Adipocyte (in vitro differentiated cells): ENCODE results near the gene STEAP1B.
"Not testable (repeated sequence)": the region's sequence is repeated elsewhere in the genome, so short reads cannot be mapped to it uniquely, and the experiment has no call there.

Source experiments
- DNase-seq: peaks from one replicate; pipeline ENCODE4 v3.0.0-alpha.2; 2015; ENCODE audit warnings: low read depth
- H3K27me3 ChIP-seq: replicated peaks from 2 replicates; pipeline ENCODE4 v1.7.0; 2013; ENCODE audit warnings: mild to moderate bottlenecking, low read length, moderate library complexity; ENCODE audit not compliant: control insufficient read depth, insufficient read depth
- H3K36me3 ChIP-seq: 2 replicates; pipeline ENCODE4 v1.7.0; 2013; ENCODE audit warnings: low read length, mild to moderate bottlenecking, moderate library complexity; ENCODE audit not compliant: control insufficient read depth, insufficient read depth, severe bottlenecking
- H3K4me1 ChIP-seq: 2 replicates; pipeline ENCODE4 v1.7.0; 2013; ENCODE audit warnings: mild to moderate bottlenecking, low read length, moderate library complexity; ENCODE audit not compliant: control insufficient read depth, insufficient read depth
- H3K4me3 ChIP-seq: 2 replicates; pipeline ENCODE4 v1.7.0; 2013; ENCODE audit warnings: mild to moderate bottlenecking, low read length, moderate library complexity
- H3K9ac ChIP-seq: 2 replicates; pipeline ENCODE4 v1.7.0; 2013; ENCODE audit warnings: mild to moderate bottlenecking, low read length, moderate library complexity
- H3K9me3 ChIP-seq: 2 replicates; pipeline ENCODE4 v1.7.0; 2013; ENCODE audit warnings: mild to moderate bottlenecking, low read length, moderate library complexity; ENCODE audit not compliant: control insufficient read depth

Gene STEAP1B

DNA sequence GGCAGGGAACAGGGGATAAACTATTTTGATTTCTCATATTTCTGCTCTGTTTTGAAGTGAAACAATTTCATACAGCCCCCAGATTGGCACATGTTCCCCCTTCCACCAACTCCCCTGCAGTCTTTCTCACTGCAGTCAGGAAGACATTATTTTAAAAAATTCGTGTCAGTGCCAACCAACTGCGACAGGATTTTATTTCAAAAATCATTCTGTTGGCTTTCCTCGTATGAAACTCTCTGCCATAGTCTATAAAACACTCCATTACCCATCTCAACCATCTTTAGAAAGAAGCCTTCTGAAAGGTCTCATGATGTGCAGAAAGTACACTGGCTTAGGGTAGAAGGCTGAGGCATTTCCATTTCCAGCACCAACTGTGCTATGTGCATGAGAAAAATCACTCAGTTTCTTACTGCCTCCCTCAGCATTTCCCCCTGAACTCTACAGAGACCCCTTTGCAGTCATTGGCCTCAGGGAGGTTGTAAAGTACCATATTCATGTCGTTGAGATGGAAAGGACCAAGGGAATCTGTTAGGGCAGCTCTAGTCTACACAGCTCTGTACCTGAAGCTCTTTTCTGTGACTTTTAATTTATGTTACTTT is 46.9 kb downstream of the STEAP1B start:
- peak overlapping the region; percentile 27 for H3K9ac ChIP-seq
- H3K27me3 ChIP-seq = no peaks in the 10 kb centered on the region
- DNase-seq = no peak
- no peaks in the 10 kb centered on the region for H3K36me3 ChIP-seq
- H3K9me3 ChIP-seq = no peaks in the 10 kb centered on the region
- H3K4me3 ChIP-seq = no peak overlapping the region
- peaks cover 6% of the 10 kb centered on the region for H3K4me1 ChIP-seq

DNA sequence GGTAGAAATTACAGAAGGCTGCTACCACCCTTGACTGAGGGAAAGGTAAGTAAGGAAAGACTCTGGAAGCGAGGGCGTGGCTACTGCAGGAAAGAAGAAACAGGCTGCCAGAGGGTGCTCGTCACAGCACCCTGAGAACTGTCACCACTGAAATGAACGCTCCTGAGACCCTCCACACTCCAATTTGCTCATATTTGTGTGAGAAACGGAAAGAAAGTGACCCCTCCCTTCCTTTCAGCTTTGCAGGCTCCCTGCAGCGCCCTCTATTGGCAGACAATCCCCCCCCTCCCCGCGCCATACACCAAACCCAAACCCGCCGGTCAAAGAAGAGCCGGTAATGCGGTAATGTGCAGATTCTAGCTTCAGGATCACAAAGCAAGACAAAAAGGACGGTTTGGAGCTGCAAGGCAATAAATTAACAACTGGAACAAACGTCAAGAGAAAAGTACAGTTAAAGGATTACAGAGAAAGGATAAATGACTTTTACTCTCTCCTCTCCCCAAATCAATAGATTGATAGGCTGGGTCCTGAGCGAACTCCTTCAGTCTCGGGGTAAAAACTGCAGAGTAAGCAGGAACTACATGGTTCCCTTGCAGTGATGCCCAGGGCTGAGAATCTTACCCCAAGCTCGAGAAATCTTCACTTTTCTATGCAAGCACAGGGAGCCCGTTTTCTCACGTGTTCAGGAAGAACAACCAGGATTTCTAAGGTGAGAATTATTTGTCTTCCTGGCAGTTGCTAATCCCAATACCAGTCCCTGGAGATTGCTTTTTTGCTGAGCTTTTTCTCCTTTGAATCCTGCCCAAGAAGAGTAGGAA is 47.6 kb downstream of the STEAP1B start:
- H3K4me3 ChIP-seq = peak overlapping the region; percentile 70
- H3K36me3 ChIP-seq = no peaks in the 10 kb centered on the region
- H3K27me3 ChIP-seq = no peaks in the 10 kb centered on the region
- no peaks in the 10 kb centered on the region for H3K9me3 ChIP-seq
- peak; percentile 48 for DNase-seq
- peak overlapping the region; percentile 27 for H3K9ac ChIP-seq
- peaks cover 6% of the 10 kb centered on the region for H3K4me1 ChIP-seq

DNA sequence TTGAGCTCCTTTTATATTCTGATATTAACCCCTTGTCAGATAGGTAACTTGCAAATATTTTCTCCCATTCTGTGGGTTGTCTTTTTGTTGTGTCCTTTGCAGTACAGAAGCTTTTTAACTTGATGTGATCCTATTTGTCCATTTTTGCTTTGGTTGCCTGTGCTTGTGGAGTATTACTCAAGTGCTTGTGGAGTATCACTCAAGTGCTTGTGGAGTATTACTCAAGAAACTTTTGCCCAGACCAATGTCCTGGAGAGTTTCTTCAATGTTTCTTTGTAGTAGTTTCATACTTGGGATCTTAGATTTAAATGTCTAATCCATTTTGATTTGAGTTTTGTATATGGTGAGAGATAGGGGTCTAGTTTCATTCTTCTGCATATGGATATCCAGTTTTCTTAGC is 50.0 kb downstream of the STEAP1B start:
- H3K27me3 ChIP-seq, H3K9me3 ChIP-seq, H3K4me1 ChIP-seq, H3K4me3 ChIP-seq, H3K9ac ChIP-seq, DNase-seq, H3K36me3 ChIP-seq: not testable (repeated sequence)

DNA sequence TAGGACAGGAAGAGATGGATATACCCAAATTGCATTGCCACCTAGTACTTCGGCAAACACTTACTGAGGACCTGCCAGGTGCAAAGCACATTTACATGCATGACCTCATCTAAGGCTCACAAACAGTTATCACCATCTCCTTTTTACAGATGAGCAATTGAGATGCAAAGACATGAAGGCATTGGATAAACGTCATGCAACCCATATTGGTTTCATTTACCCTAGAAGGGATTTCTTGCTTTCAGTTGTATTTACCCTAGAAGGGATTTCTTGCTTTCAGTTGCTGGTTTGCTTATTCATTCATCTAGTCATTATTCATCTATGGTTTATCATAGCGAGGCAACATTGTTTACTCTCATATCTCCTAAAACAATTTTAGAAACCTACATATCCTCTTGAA is 52.2 kb downstream of the STEAP1B start:
- Histone ChIP-seq H3K4me1 (peaks cover 5% of the 10 kb centered on the region), H3K9me3 (no peaks in the 10 kb centered on the region), H3K36me3 (no peaks in the 10 kb centered on the region), H3K9ac (no peak overlapping the region), H3K4me3 (no peak overlapping the region), H3K27me3 (no peaks in the 10 kb centered on the region)
- no peak for DNase-seq

DNA sequence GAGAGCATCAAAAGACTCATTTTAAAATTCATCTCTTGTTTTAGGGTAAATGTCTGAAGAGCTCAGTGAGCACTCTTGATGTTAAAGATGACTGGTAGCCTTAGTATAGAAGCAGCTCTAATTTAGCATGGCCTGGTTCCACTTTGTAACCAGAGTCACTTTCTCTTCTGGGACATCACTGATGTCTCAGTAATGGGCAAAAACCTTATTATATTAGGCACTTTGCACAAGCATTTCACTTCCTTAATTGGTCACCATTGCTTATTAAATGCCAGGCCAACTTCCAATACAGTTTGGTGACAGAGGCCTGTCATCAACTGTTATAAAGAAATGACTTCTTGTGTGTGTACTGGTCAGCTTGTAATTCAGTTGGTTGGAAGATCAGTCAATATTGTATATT is 53.0 kb downstream of the STEAP1B start:
- H3K36me3 ChIP-seq = no peaks in the 10 kb centered on the region
- no peak overlapping the region for H3K9ac ChIP-seq
- DNase-seq = no peak
- no peak overlapping the region for H3K4me3 ChIP-seq
- no peaks in the 10 kb centered on the region for H3K9me3 ChIP-seq
- no peaks in the 10 kb centered on the region for H3K4me1 ChIP-seq
- no peaks in the 10 kb centered on the region for H3K27me3 ChIP-seq

DNA sequence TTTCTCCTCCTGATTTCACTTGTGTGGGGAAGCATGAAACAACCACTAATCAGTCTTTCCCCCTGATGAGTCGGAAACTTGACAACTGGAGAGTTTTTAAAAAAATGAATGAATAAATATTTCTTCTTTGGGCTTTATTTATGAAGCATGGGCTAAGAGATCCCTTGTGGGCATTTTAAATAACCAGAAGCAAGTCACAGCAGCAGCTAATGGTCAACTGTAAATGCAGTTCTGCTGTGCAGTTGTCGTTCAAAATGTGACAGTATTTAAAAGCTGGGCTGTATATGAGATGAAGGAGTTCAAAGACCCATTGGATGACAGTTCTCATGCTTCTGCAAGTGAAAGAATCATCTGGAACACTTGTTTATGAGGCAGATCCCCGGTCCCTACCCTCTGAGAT is 54.1 kb downstream of the STEAP1B start:
- H3K36me3 ChIP-seq = no peaks in the 10 kb centered on the region
- H3K9ac ChIP-seq = no peak overlapping the region
- no peaks in the 10 kb centered on the region for H3K27me3 ChIP-seq
- H3K9me3 ChIP-seq = no peaks in the 10 kb centered on the region
- no peak overlapping the region for H3K4me3 ChIP-seq
- DNase-seq = no peak
- H3K4me1 ChIP-seq = no peaks in the 10 kb centered on the region

DNA sequence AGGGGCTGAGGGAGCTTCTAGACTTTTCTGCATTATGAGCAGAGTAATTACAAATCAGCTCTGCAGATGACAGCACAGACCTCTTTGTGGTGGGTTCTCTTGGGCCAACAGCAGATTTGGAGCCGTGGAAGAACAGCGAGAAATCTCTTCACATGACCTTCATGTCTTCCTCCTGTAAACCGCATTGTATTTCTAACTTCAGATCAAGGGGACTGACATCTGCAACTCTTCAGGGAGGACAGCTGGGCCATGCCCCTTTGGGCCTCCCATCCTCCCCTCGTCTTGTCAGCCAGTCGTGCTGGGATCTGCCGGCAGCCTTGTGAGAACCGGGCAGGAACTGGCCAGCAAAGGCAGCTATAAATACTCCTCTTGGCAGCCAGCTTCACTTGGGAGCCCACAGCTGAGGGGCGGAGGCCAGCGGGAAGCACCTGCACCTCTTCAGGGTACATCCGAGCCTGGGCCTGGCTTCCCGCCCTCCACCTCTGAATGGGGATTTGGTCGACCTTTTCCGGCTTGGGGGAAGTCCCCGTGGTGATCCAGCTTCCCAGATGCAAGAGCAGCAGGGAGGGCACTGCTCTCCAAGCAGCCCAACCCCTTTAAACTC is 54.7 kb downstream of the STEAP1B start:
- H3K4me1 ChIP-seq = no peaks in the 10 kb centered on the region
- no peak for DNase-seq

DNA sequence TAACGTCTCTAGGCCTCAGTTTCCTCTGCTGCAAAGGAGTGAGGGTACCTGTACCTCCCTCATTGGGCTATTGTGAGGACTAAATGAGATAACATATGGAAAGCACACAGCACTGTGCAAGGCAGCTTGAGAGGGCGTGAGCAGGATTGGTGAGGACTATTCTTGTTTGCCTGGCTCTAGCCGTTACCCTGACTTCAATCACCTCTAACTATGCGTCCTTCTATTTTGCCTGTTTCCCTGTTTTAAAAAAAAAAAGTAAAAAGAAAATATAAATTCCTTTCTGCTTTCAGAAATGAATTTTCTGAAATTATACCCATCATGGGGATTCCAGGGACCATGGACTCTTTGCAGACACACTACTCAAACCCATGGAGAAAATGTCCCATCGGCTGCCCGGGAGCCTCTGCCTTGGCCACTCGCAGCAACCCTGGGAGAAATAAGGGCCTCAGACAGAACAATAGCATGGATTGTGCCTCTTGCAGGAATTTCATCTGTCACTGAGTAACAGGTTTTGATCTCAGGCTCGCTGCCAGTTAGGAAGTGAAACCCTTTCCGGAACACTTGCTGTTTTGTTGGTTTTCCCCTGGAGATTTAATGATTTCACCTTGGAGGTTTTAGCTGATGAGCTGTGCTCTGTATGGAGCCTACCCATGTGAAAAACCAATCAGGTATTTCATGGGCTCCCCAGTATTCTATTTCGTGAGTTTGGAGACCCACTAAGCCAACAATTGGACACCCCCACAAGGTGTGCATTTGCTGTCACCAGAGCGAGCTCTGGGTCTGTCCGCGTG is 55.6 kb downstream of the STEAP1B start:
- H3K36me3 ChIP-seq = no peaks in the 10 kb centered on the region
- no peak overlapping the region for H3K9ac ChIP-seq
- no peak for DNase-seq
- H3K4me3 ChIP-seq = no peak overlapping the region
- peaks cover 3% of the 10 kb centered on the region for H3K9me3 ChIP-seq
- no peaks in the 10 kb centered on the region for H3K4me1 ChIP-seq
- no peaks in the 10 kb centered on the region for H3K27me3 ChIP-seq

More for the DNA sequence above, 54.7 kb downstream of the STEAP1B start:
- Histone ChIP-seq H3K9ac (no peak overlapping the region), H3K36me3 (no peaks in the 10 kb centered on the region), H3K4me3 (no peak overlapping the region), H3K9me3 (no peaks in the 10 kb centered on the region), H3K27me3 (no peaks in the 10 kb centered on the region)

DNA sequence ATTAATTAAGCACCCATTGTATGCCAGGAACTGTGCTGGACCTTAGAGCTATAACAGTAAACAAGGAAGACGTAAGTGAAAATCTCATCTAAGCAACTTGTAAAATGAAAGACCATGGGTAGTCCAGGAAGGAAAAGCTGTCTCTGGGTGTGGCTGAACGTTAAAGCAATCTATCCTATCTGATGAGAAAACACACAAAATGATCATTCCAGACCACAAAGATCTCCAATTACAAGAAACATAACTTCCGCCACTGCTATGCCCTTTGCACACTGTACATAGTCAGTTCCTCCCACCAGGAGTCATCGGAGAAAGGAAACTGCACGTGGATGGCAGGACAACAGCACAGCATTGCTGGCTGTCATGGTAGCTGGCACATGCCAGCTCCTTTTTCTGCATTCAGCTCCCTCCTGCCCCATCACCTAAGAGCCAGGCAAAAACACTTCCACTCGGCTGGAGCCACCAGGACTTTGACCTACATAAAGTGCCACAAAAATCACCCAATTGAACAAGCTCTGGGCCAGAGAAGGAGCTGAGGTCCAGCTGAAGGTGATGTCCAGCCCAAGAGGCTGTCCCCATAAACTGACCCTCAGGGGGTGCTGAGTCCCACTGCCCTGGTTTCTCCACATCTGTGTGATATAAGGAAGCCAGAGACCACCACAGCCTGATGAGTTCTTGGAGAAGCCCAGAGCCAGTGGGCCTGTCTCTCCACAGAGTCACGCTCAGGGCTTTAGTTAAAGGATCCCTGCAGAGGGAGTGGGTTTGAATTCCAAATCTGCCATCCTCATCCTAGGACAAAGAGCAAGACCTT is 56.4 kb downstream of the STEAP1B start:
- Histone ChIP-seq H3K4me3 (no peak overlapping the region), H3K4me1 (no peaks in the 10 kb centered on the region), H3K36me3 (no peaks in the 10 kb centered on the region), H3K27me3 (no peaks in the 10 kb centered on the region), H3K9me3 (peaks cover 10% of the 10 kb centered on the region), H3K9ac (no peak overlapping the region)
- no peak for DNase-seq

DNA sequence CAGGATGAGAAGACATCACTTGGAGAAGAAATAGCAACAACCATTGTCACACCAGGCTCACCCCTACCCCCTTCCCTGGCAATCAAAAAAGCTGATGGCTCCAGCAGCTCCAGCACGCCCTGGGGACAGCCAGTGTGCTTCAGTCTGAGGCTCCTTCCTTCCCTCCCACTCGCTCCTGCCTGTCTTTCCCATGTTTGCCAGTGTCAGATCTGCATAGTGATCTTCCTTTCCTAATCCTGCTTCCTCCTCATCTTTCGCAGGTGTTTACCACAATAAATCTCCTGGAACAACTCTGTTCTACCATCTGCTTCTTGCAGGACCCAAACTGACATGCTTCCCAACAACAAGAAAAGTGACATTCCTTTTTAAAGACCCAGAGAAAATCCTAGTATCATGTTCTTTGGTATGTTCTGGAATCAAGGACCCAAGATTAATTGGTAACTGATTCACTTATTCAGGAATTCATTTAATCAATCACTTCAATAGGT is 57.1 kb downstream of the STEAP1B start:
- DNase-seq = no peak
- H3K9ac ChIP-seq = no peak overlapping the region

More for the DNA sequence above, 57.1 kb downstream of the STEAP1B start:
- peaks cover 16% of the 10 kb centered on the region for H3K9me3 ChIP-seq
- H3K4me1 ChIP-seq = no peaks in the 10 kb centered on the region
- H3K4me3 ChIP-seq = no peak overlapping the region
- H3K27me3 ChIP-seq = no peaks in the 10 kb centered on the region
- no peaks in the 10 kb centered on the region for H3K36me3 ChIP-seq
